ENCODE results near the gene ATP6V0E1. TPM values are rescaled to one million over a fixed set of nuclear protein-coding genes. Genes with fewer than 3 reads are reported as not detected.

The ATP6V0E1 gene
- total RNA-seq, 2 experiments from 2014 or later: 31.1 to 31.9 TPM

- Histone ChIP-seq H3K4me1 (ENCODE audit: insufficient read depth, low read length) (peaks cover 40% of the 10 kb centered on the region), H3K27me3 (ENCODE audit: control insufficient read depth in 1 of 2, insufficient read depth in 2 of 2, low read length in 2 of 2) (no peaks in the 10 kb centered on the region), H3K4me3 (ENCODE audit: low read length) (no peak overlapping the region), H3K36me3 (ENCODE audit: insufficient read depth, low read length) (peaks cover 14% of the 10 kb centered on the region), H3K27ac (ENCODE audit: low read depth in 1 of 2, low read length in 2 of 2) (no peak overlapping the region), H3K9me3 (ENCODE audit: control insufficient read depth in 1 of 2, insufficient read depth in 1 of 2, low read length in 2 of 2) (no peaks in the 10 kb centered on the region)
- peaks cover 60% of the 10 kb centered on the region for H3K36me3 Mint-ChIP-seq (ENCODE audit: low read depth)
- peak overlapping the region; percentile 96 for H3K27ac Mint-ChIP-seq
- no peaks in the 10 kb centered on the region for H3K27me3 Mint-ChIP-seq
- CTCF ChIA-PET: interaction anchor here (0.7 to 2.1 kb wide), 2 partner anchors 9 to 27 kb away, joined by 3 to 16 read pairs; partner anchors contain the start of gene RPL26L1
- POLR2A ChIA-PET: interaction anchor here (0.6 kb wide), 1 partner anchor 280 kb away, joined by 3 read pairs; no protein-coding TSS in a partner anchor
- ATAC-seq (ENCODE audit: poor library complexity) (no peak), DNase-seq (no peak)
- intact Hi-C loops (cut with DNase I, micrococcal nuclease): loop anchor here (2.0 to 10.0 kb wide), 3 partner anchors 297 to 899 kb away; partner anchors contain the start of genes BOD1 (in 1 of the 2) and CPEB4 (in 1 of the 2)
- H3K9me3 Mint-ChIP-seq: no peaks in the 10 kb centered on the region
- no peak for TF ChIP-seq CTCF (IDR thresholded peaks at IDR 0.05)
- H3K4me3 Mint-ChIP-seq: peak overlapping the region; percentile 84
- peaks cover 59% of the 10 kb centered on the region for H3K4me1 Mint-ChIP-seq (ENCODE audit: low read depth)
These were observed 2.0 kb downstream of the ATP6V0E1 start for GRCh38 chr5:172985596-172985995.

GRCh38 chr5:172988276-172988675 lies 4.7 kb downstream of the ATP6V0E1 start:
- CTCF ChIA-PET: no interaction called here
- H3K9me3 Mint-ChIP-seq: no peaks in the 10 kb centered on the region
- Histone ChIP-seq H3K36me3 (ENCODE audit: insufficient read depth, low read length) (peaks cover 34% of the 10 kb centered on the region), H3K9me3 (ENCODE audit: control insufficient read depth in 1 of 2, insufficient read depth in 1 of 2, low read length in 2 of 2) (no peaks in the 10 kb centered on the region), H3K4me1 (ENCODE audit: insufficient read depth, low read length) (peaks cover 35% of the 10 kb centered on the region), H3K27me3 (ENCODE audit: control insufficient read depth in 1 of 2, insufficient read depth in 2 of 2, low read length in 2 of 2) (no peaks in the 10 kb centered on the region), H3K27ac (ENCODE audit: low read depth in 1 of 2, low read length in 2 of 2) (no peak overlapping the region), H3K4me3 (ENCODE audit: low read length) (no peak overlapping the region)
- no peak overlapping the region for H3K4me3 Mint-ChIP-seq
- no peak overlapping the region for H3K27ac Mint-ChIP-seq
- POLR2A ChIA-PET: no interaction called here
- H3K36me3 Mint-ChIP-seq (ENCODE audit: low read depth): peaks cover 83% of the 10 kb centered on the region
- H3K4me1 Mint-ChIP-seq (ENCODE audit: low read depth): peaks cover 67% of the 10 kb centered on the region
- ATAC-seq (ENCODE audit: poor library complexity) (no peak), DNase-seq (no peak)
- intact Hi-C loops (cut with DNase I, micrococcal nuclease): loop anchor here in 1 of 2 experiments (10.0 kb wide), 2 partner anchors 627 to 897 kb away; partner anchors contain the start of genes BOD1 and CPEB4
- no peaks in the 10 kb centered on the region for H3K27me3 Mint-ChIP-seq
- no peak for TF ChIP-seq CTCF (IDR thresholded peaks at IDR 0.05)

- H3K4me1 ChIP-seq (ENCODE audit: insufficient read depth, low read length): peaks cover 28% of the 10 kb centered on the region
- TF ChIP-seq CTCF (IDR thresholded peaks at IDR 0.05): no peak
- H3K27ac ChIP-seq (ENCODE audit: low read depth in 1 of 2, low read length in 2 of 2): no peak overlapping the region
- Mint-ChIP-seq H3K27ac (peak overlapping the region; percentile 13), H3K4me1 (ENCODE audit: low read depth) (peaks cover 54% of the 10 kb centered on the region), H3K27me3 (no peaks in the 10 kb centered on the region), H3K4me3 (no peak overlapping the region), H3K36me3 (ENCODE audit: low read depth) (peaks cover 84% of the 10 kb centered on the region), H3K9me3 (no peaks in the 10 kb centered on the region)
- H3K36me3 ChIP-seq (ENCODE audit: insufficient read depth, low read length): peaks cover 59% of the 10 kb centered on the region
- ChIA-PET POLR2A (interaction anchor here (0.9 kb wide), 1 partner anchor 11 kb away, joined by 3 read pairs; no protein-coding TSS in a partner anchor), CTCF (no interaction called here)
- intact Hi-C loops (cut with DNase I, micrococcal nuclease): no loop called here
- no peak overlapping the region for H3K4me3 ChIP-seq (ENCODE audit: low read length)
- ATAC-seq (ENCODE audit: poor library complexity) (no peak), DNase-seq (no peak)
- no peaks in the 10 kb centered on the region for H3K9me3 ChIP-seq (ENCODE audit: control insufficient read depth in 1 of 2, insufficient read depth in 1 of 2, low read length in 2 of 2)
- H3K27me3 ChIP-seq (ENCODE audit: control insufficient read depth in 1 of 2, insufficient read depth in 2 of 2, low read length in 2 of 2): no peaks in the 10 kb centered on the region
These were observed 7.2 kb downstream of the ATP6V0E1 start for GRCh38 chr5:172990776-172991175.

Data from CD4-positive, alpha-beta T cell (primary cell).